ENCODE results near the gene HCAR1.

The HCAR1 gene

GRCh38 chr12:122688291-122688690, 42.4 kb downstream of the HCAR1 start:
- no peak for DNase-seq
- Histone ChIP-seq H4K91ac (ENCODE audit: low read depth, low read length) (no peak overlapping the region), H3K27me3 (ENCODE audit: insufficient read depth, low read length) (no peaks in the 10 kb centered on the region), H3K27ac (ENCODE audit: low read depth, low read length) (no peak overlapping the region), H3K4ac (ENCODE audit: low read depth, low read length) (no peak overlapping the region), H3K4me1 (ENCODE audit: control insufficient read depth in 1 of 2, insufficient read depth in 2 of 2, low read length in 2 of 2) (peaks cover under 1 to 6% of the 10 kb centered on the region in 2 experiments), H3K4me3 (ENCODE audit: low read depth, low read length) (no peak overlapping the region), H3K4me2 (ENCODE audit: low read length) (no peak overlapping the region), H2BK5ac (ENCODE audit: low read depth, low read length, poor library complexity) (no peak overlapping the region), H3K9me3 (ENCODE audit: insufficient read depth, low read depth, low read length) (no peaks in the 10 kb centered on the region), H4K8ac (ENCODE audit: low read depth, low read length) (no peak overlapping the region), H3K36me3 (ENCODE audit: control insufficient read depth in 1 of 2, insufficient read depth in 2 of 2, low read length in 2 of 2) (no peaks in the 10 kb centered on the region), H2AK5ac (ENCODE audit: low read length) (no peak overlapping the region), H3K23ac (ENCODE audit: low read length) (no peak overlapping the region), H3K14ac (ENCODE audit: low read length) (no peak overlapping the region), H2BK12ac (ENCODE audit: low read length) (no peak overlapping the region), H3K79me1 (ENCODE audit: low read length) (no peaks in the 10 kb centered on the region), H2AFZ (ENCODE audit: insufficient read depth, low read length, poor library complexity) (no peak overlapping the region), H2BK120ac (ENCODE audit: insufficient read depth, low read length, poor library complexity) (no peak overlapping the region), H3K9ac (ENCODE audit: low read length) (no peak overlapping the region), H3K79me2 (ENCODE audit: control insufficient read depth, insufficient read depth, low read length, poor library complexity) (no peaks in the 10 kb centered on the region), H4K12ac (ENCODE audit: low read depth, low read length) (no peak overlapping the region), H3K18ac (ENCODE audit: low read length) (no peak overlapping the region)
- no CpG with 5 or more reads among the region's 3 CpGs for WGBS (ENCODE audit: extremely low coverage, insufficient coverage, insufficient read length)

- Histone ChIP-seq H3K9ac (ENCODE audit: low read length) (no peak overlapping the region), H2BK12ac (ENCODE audit: low read length) (no peak overlapping the region), H2AFZ (ENCODE audit: insufficient read depth, low read length, poor library complexity) (no peak overlapping the region), H3K4ac (ENCODE audit: low read depth, low read length) (no peak overlapping the region), H4K8ac (ENCODE audit: low read depth, low read length) (no peak overlapping the region), H3K23ac (ENCODE audit: low read length) (no peak overlapping the region), H3K4me1 (ENCODE audit: control insufficient read depth in 1 of 2, insufficient read depth in 2 of 2, low read length in 2 of 2) (no peaks in the 10 kb centered on the region), H3K79me1 (ENCODE audit: low read length) (no peaks in the 10 kb centered on the region), H3K18ac (ENCODE audit: low read length) (no peak overlapping the region), H3K79me2 (ENCODE audit: control insufficient read depth, insufficient read depth, low read length, poor library complexity) (no peaks in the 10 kb centered on the region), H2BK5ac (ENCODE audit: low read depth, low read length, poor library complexity) (no peak overlapping the region), H3K4me3 (ENCODE audit: low read depth, low read length) (no peak overlapping the region), H3K14ac (ENCODE audit: low read length) (no peak overlapping the region), H4K91ac (ENCODE audit: low read depth, low read length) (no peak overlapping the region), H3K27ac (ENCODE audit: low read depth, low read length) (no peak overlapping the region), H3K36me3 (ENCODE audit: control insufficient read depth in 1 of 2, insufficient read depth in 2 of 2, low read length in 2 of 2) (no peaks in the 10 kb centered on the region), H3K9me3 (ENCODE audit: insufficient read depth, low read depth, low read length) (no peaks in the 10 kb centered on the region), H4K12ac (ENCODE audit: low read depth, low read length) (no peak overlapping the region), H2BK120ac (ENCODE audit: insufficient read depth, low read length, poor library complexity) (no peak overlapping the region), H3K4me2 (ENCODE audit: low read length) (no peak overlapping the region), H3K27me3 (ENCODE audit: insufficient read depth, low read length) (no peaks in the 10 kb centered on the region), H2AK5ac (ENCODE audit: low read length) (no peak overlapping the region)
- DNase-seq = no peak
- WGBS (ENCODE audit: extremely low coverage, insufficient coverage, insufficient read length) = no CpG with 5 or more reads among the region's 5 CpGs
Measured at GRCh38 chr12:122687086-122687485, 43.6 kb downstream of the HCAR1 start.

- H3K27ac ChIP-seq (ENCODE audit: low read depth, low read length) = no peak overlapping the region
- no peak overlapping the region for H3K4ac ChIP-seq (ENCODE audit: low read depth, low read length)
- no peak overlapping the region for H4K91ac ChIP-seq (ENCODE audit: low read depth, low read length)
- no peaks in the 10 kb centered on the region for H3K27me3 ChIP-seq (ENCODE audit: insufficient read depth, low read length)
- no peak for DNase-seq
- H2AK5ac ChIP-seq (ENCODE audit: low read length) = no peak overlapping the region
- H2BK12ac ChIP-seq (ENCODE audit: low read length) = no peak overlapping the region
- H3K79me2 ChIP-seq (ENCODE audit: control insufficient read depth, insufficient read depth, low read length, poor library complexity) = no peaks in the 10 kb centered on the region
- H3K18ac ChIP-seq (ENCODE audit: low read length) = no peak overlapping the region
- no peak overlapping the region for H2BK120ac ChIP-seq (ENCODE audit: insufficient read depth, low read length, poor library complexity)
- peaks cover 4% of the 10 kb centered on the region in 2 experiments for H3K4me1 ChIP-seq (ENCODE audit: control insufficient read depth in 1 of 2, insufficient read depth in 2 of 2, low read length in 2 of 2)
- no peak overlapping the region for H2AFZ ChIP-seq (ENCODE audit: insufficient read depth, low read length, poor library complexity)
- no peaks in the 10 kb centered on the region for H3K79me1 ChIP-seq (ENCODE audit: low read length)
- H3K4me2 ChIP-seq (ENCODE audit: low read length) = no peak overlapping the region
- no peak overlapping the region for H3K14ac ChIP-seq (ENCODE audit: low read length)
- no peak overlapping the region for H4K12ac ChIP-seq (ENCODE audit: low read depth, low read length)
- H4K8ac ChIP-seq (ENCODE audit: low read depth, low read length) = no peak overlapping the region
- H3K36me3 ChIP-seq (ENCODE audit: control insufficient read depth in 1 of 2, insufficient read depth in 2 of 2, low read length in 2 of 2) = no peaks in the 10 kb centered on the region
- H3K9ac ChIP-seq (ENCODE audit: low read length) = no peak overlapping the region
- H2BK5ac ChIP-seq (ENCODE audit: low read depth, low read length, poor library complexity) = no peak overlapping the region
- H3K23ac ChIP-seq (ENCODE audit: low read length) = no peak overlapping the region
- H3K4me3 ChIP-seq (ENCODE audit: low read depth, low read length) = no peak overlapping the region
- WGBS (ENCODE audit: extremely low coverage, insufficient coverage, insufficient read length) = no CpG with 5 or more reads among the region's 3 CpGs
- H3K9me3 ChIP-seq (ENCODE audit: insufficient read depth, low read depth, low read length) = no peaks in the 10 kb centered on the region
Measured at GRCh38 chr12:122686538-122686937, 44.1 kb downstream of the HCAR1 start.

- H3K27ac ChIP-seq (ENCODE audit: low read depth, low read length) = no peak overlapping the region
- H3K9me3 ChIP-seq (ENCODE audit: insufficient read depth, low read depth, low read length) = no peaks in the 10 kb centered on the region
- H2AFZ ChIP-seq (ENCODE audit: insufficient read depth, low read length, poor library complexity) = no peak overlapping the region
- H4K91ac ChIP-seq (ENCODE audit: low read depth, low read length) = no peak overlapping the region
- H4K12ac ChIP-seq (ENCODE audit: low read depth, low read length) = no peak overlapping the region
- H3K36me3 ChIP-seq (ENCODE audit: control insufficient read depth in 1 of 2, insufficient read depth in 2 of 2, low read length in 2 of 2) = no peaks in the 10 kb centered on the region
- no peak overlapping the region for H2BK12ac ChIP-seq (ENCODE audit: low read length)
- peaks cover 6% of the 10 kb centered on the region for H3K79me1 ChIP-seq (ENCODE audit: low read length)
- H3K4me2 ChIP-seq (ENCODE audit: low read length) = no peak overlapping the region
- H3K18ac ChIP-seq (ENCODE audit: low read length) = no peak overlapping the region
- no CpG with 5 or more reads among the region's 5 CpGs for WGBS (ENCODE audit: extremely low coverage, insufficient coverage, insufficient read length)
- no peak overlapping the region for H3K9ac ChIP-seq (ENCODE audit: low read length)
- no peak overlapping the region for H3K14ac ChIP-seq (ENCODE audit: low read length)
- DNase-seq = no peak
- H3K4ac ChIP-seq (ENCODE audit: low read depth, low read length) = no peak overlapping the region
- no peak overlapping the region for H3K23ac ChIP-seq (ENCODE audit: low read length)
- no peaks in the 10 kb centered on the region for H3K79me2 ChIP-seq (ENCODE audit: control insufficient read depth, insufficient read depth, low read length, poor library complexity)
- H4K8ac ChIP-seq (ENCODE audit: low read depth, low read length) = no peak overlapping the region
- peak overlapping the region; percentile 60 for H2AK5ac ChIP-seq (ENCODE audit: low read length)
- no peak overlapping the region for H2BK120ac ChIP-seq (ENCODE audit: insufficient read depth, low read length, poor library complexity)
- no peak overlapping the region for H3K4me3 ChIP-seq (ENCODE audit: low read depth, low read length)
- H3K4me1 ChIP-seq (ENCODE audit: control insufficient read depth in 1 of 2, insufficient read depth in 2 of 2, low read length in 2 of 2) = peaks cover 9 to 11% of the 10 kb centered on the region in 2 experiments
- H3K27me3 ChIP-seq (ENCODE audit: insufficient read depth, low read length) = no peaks in the 10 kb centered on the region
- no peak overlapping the region for H2BK5ac ChIP-seq (ENCODE audit: low read depth, low read length, poor library complexity)
Measured at GRCh38 chr12:122684297-122684813, 46.3 kb downstream of the HCAR1 start.

Data from trophoblast cell (in vitro differentiated cells and primary cell).